ENCODE results near the gene SMOC2.

DNA sequence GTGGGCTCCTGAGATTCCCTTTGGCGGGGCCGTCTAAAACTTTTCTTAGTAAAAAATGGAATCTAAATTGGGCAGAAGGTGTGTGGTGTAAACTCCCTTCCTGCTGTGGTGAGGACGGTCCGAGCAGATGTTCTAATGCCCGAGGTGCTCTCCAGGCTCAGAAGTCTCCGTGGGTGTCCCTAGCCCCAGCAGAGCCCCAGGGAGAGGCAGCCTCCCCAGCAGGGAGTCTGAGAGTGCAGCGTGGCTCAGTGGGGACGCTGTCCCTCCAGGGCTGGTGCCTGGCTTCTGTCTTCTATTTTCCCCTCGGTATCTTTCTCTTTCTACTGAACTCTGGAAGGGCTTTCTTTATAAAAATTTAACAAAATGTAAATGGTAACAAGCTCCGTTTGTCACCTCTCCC is 208.2 kb downstream of the SMOC2 start:
- TF ChIP-seq RXRA (CRISPR knock-in tag; IDR thresholded peaks at IDR 0.05), result no peak
- TF ChIP-seq, protein P1, sequence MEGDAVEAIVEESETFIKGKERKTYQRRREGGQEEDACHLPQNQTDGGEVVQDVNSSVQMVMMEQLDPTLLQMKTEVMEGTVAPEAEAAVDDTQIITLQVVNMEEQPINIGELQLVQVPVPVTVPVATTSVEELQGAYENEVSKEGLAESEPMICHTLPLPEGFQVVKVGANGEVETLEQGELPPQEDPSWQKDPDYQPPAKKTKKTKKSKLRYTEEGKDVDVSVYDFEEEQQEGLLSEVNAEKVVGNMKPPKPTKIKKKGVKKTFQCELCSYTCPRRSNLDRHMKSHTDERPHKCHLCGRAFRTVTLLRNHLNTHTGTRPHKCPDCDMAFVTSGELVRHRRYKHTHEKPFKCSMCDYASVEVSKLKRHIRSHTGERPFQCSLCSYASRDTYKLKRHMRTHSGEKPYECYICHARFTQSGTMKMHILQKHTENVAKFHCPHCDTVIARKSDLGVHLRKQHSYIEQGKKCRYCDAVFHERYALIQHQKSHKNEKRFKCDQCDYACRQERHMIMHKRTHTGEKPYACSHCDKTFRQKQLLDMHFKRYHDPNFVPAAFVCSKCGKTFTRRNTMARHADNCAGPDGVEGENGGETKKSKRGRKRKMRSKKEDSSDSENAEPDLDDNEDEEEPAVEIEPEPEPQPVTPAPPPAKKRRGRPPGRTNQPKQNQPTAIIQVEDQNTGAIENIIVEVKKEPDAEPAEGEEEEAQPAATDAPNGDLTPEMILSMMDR (CRISPR knock-in tag; IDR thresholded peaks at IDR 0.05), result no peak
- TF ChIP-seq CBX5 (CRISPR knock-in tag; IDR thresholded peaks at IDR 0.05; ENCODE audit: borderline replicate concordance), result no peak
- no peak for TF ChIP-seq NPAS2 (CRISPR knock-in tag; IDR thresholded peaks at IDR 0.05; ENCODE audit: borderline replicate concordance)
- TF ChIP-seq ZBTB20 (CRISPR knock-in tag; IDR thresholded peaks at IDR 0.05; ENCODE audit: borderline replicate concordance, low read depth), result no peak
- no peak for TF ChIP-seq KLF6 (CRISPR knock-in tag; IDR thresholded peaks at IDR 0.05)
- TF ChIP-seq RAD21 (CRISPR knock-in tag; IDR thresholded peaks at IDR 0.05), result no peak
- TF ChIP-seq ZNF124 (CRISPR knock-in tag; IDR thresholded peaks at IDR 0.05), result no peak
- TF ChIP-seq BRCA1 (CRISPR knock-in tag; IDR thresholded peaks at IDR 0.05), result no peak

Data from HepG2 (cell line).